SK-N-SH treated with all-trans-retinoic acid at 6 μM for 48 hours (cell line): ENCODE results near the gene TMEM62.

Experiments
- ARNTL ChIP-seq: fragments of 450-650 bp; formaldehyde crosslinking; IDR thresholded peaks from 2 replicates; pipeline ENCODE4 v1.5.0; 2020; ENCODE audit warnings: low read depth, mild to moderate bottlenecking, moderate library complexity, borderline replicate concordance
- BACH2 ChIP-seq: fragments of 250-450 bp; sonication (Bioruptor Pico); IDR thresholded peaks from 2 replicates; pipeline ENCODE4 v1.9.0; 2021; ENCODE audit warnings: mild to moderate bottlenecking, borderline replicate concordance
- CREB5 ChIP-seq: fragments of 250-450 bp; sonication (Bioruptor Pico); IDR thresholded peaks from 2 replicates; pipeline ENCODE4 v1.5.1; 2020; ENCODE audit warnings: low read depth, mild to moderate bottlenecking, moderate library complexity
- OSR1 ChIP-seq: fragments of 250-450 bp; sonication (Bioruptor Pico); IDR thresholded peaks from 2 replicates; pipeline ENCODE4 v1.8.0; 2022; ENCODE audit warnings: moderate library complexity, mild to moderate bottlenecking, inconsistent platforms
- PATZ1 ChIP-seq: fragments of 250-450 bp; sonication (Bioruptor Pico); IDR thresholded peaks from 2 replicates; pipeline ENCODE4 v1.8.0; 2020; ENCODE audit warnings: mild to moderate bottlenecking, moderate library complexity, borderline replicate concordance
- PPARA ChIP-seq: fragments of 250-450 bp; sonication (Bioruptor Pico); IDR thresholded peaks from 2 replicates; pipeline ENCODE4 v1.5.0; 2020; ENCODE audit warnings: mild to moderate bottlenecking, borderline replicate concordance
- RARB ChIP-seq: fragments of 250-450 bp; sonication (Bioruptor Pico); IDR thresholded peaks from 2 replicates; pipeline ENCODE4 v1.8.0; 2021; ENCODE audit warnings: mild to moderate bottlenecking, moderate library complexity
- TCF4 ChIP-seq: fragments of 250-450 bp; sonication (Bioruptor Pico); IDR thresholded peaks from 2 replicates; pipeline ENCODE4 v1.8.0; 2021; ENCODE audit warnings: mild to moderate bottlenecking, moderate library complexity, borderline replicate concordance
- ZC3H10 ChIP-seq: fragments of 250-450 bp; sonication (Bioruptor Pico); IDR thresholded peaks from 2 replicates; pipeline ENCODE4 v1.5.1; 2021; ENCODE audit warnings: mild to moderate bottlenecking, moderate library complexity
- ZFP30 ChIP-seq: fragments of 450-650 bp; formaldehyde crosslinking; IDR thresholded peaks from 2 replicates; pipeline ENCODE4 v1.5.0; 2022; ENCODE audit warnings: mild to moderate bottlenecking, moderate library complexity

- TF ChIP-seq BACH2 (CRISPR knock-in tag) (no peak), PATZ1 (CRISPR knock-in tag) (no peak), OSR1 (no peak), ZFP30 (no peak), ARNTL (CRISPR knock-in tag) (no peak), CREB5 (CRISPR knock-in tag) (no peak), RARB (CRISPR knock-in tag) (no peak), TCF4 (CRISPR knock-in tag) (no peak), PPARA (CRISPR knock-in tag) (no peak), ZC3H10 (no peak)
Observed at GRCh38 chr15:43134157-43134635, 810 bp downstream of the TMEM62 start.
